ENCODE measurements around the gene CLIP2.
A peak's percentile ranks its signal among the peaks of the same experiment; 100 is the strongest.

CLIP2 gene

GRCh38 chr7:74262639-74263398 is 26.4 kb upstream of the CLIP2 start:
- no peak for DNase-seq (ENCODE audit: low read depth)
- TF ChIP-seq, protein P1, sequence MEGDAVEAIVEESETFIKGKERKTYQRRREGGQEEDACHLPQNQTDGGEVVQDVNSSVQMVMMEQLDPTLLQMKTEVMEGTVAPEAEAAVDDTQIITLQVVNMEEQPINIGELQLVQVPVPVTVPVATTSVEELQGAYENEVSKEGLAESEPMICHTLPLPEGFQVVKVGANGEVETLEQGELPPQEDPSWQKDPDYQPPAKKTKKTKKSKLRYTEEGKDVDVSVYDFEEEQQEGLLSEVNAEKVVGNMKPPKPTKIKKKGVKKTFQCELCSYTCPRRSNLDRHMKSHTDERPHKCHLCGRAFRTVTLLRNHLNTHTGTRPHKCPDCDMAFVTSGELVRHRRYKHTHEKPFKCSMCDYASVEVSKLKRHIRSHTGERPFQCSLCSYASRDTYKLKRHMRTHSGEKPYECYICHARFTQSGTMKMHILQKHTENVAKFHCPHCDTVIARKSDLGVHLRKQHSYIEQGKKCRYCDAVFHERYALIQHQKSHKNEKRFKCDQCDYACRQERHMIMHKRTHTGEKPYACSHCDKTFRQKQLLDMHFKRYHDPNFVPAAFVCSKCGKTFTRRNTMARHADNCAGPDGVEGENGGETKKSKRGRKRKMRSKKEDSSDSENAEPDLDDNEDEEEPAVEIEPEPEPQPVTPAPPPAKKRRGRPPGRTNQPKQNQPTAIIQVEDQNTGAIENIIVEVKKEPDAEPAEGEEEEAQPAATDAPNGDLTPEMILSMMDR (IDR thresholded peaks at IDR 0.05; ENCODE audit: control insufficient read depth, extremely low read depth, insufficient read depth), result no peak
- no peak overlapping the region for H3K4me3 ChIP-seq (ENCODE audit: low read depth, low read length)

GRCh38 chr7:74263399-74264120 is 25.6 kb upstream of the CLIP2 start:
- TF ChIP-seq, protein P1 (IDR thresholded peaks at IDR 0.05; ENCODE audit: control insufficient read depth, extremely low read depth, insufficient read depth), result no peak
- no peak for DNase-seq (ENCODE audit: low read depth)
- no peak overlapping the region for H3K4me3 ChIP-seq (ENCODE audit: low read depth, low read length)

GRCh38 chr7:74266191-74266963 is 22.8 kb upstream of the CLIP2 start:
- TF ChIP-seq, protein P1 (IDR thresholded peaks at IDR 0.05; ENCODE audit: control insufficient read depth, extremely low read depth, insufficient read depth), result no peak
- H3K4me3 ChIP-seq (ENCODE audit: low read depth, low read length), result no peak overlapping the region
- DNase-seq (ENCODE audit: low read depth), result no peak

GRCh38 chr7:74267756-74268565 is 21.2 kb upstream of the CLIP2 start:
- H3K4me3 ChIP-seq (ENCODE audit: low read depth, low read length), result no peak overlapping the region
- TF ChIP-seq, protein P1 (IDR thresholded peaks at IDR 0.05; ENCODE audit: control insufficient read depth, extremely low read depth, insufficient read depth), result no peak
- no peak for DNase-seq (ENCODE audit: low read depth)

- H3K4me3 ChIP-seq (ENCODE audit: low read depth, low read length), result peak overlapping the region; percentile 50
- TF ChIP-seq, protein P1 (IDR thresholded peaks at IDR 0.05; ENCODE audit: control insufficient read depth, extremely low read depth, insufficient read depth), result no peak
- peak; percentile 48 for DNase-seq (ENCODE audit: low read depth)
Observed at GRCh38 chr7:74269757-74270277, 19.4 kb upstream of the CLIP2 start.

DNA sequence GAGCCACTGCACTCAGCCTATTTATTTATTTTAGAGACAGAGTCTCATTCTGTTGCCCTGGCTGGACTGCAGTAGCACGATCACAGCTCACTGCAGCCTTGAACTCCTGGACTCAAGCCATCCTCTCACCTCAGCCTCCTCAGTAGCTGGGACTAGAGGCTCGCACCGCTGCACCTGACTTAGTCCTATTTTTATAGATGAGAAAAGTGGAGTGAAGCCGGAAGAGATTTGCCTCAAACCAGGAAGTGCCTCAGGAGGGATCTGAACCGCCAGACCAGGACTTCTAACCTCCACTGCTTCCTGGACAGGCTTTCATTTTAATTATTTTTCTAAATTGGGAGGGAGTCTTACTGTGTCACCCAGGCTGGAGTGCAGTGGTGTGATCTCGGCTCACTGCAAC is 17.5 kb upstream of the CLIP2 start:
- TF ChIP-seq, protein P1 (IDR thresholded peaks at IDR 0.05; ENCODE audit: control insufficient read depth, extremely low read depth, insufficient read depth), result no peak
- no peak overlapping the region for H3K4me3 ChIP-seq (ENCODE audit: low read depth, low read length)
- no peak for DNase-seq (ENCODE audit: low read depth)
